NB4 (cell line): Measurements from ENCODE around the gene ALKBH3.

Source experiments
- MYC ChIP-seq: IDR thresholded peaks from 2 replicates; pipeline ENCODE4 v1.6.1; 2011; ENCODE audit warnings: low read depth, low read length
- POLR2A ChIP-seq: IDR thresholded peaks from 2 replicates; pipeline ENCODE4 v1.6.1; 2011; ENCODE audit warnings: mild to moderate bottlenecking; ENCODE audit not compliant: insufficient read length; ENCODE audit errors: extremely low read depth
- TF ChIP-seq, protein P1 (sequence below): IDR thresholded peaks from one replicate; pipeline ENCODE4 v1.5.1; 2012; ENCODE audit warnings: low read depth, low read length
- TF ChIP-seq, protein P2 (sequence below): IDR thresholded peaks from 2 replicates; pipeline ENCODE4 v1.6.1; 2011; ENCODE audit warnings: low read depth, low read length

DNA sequence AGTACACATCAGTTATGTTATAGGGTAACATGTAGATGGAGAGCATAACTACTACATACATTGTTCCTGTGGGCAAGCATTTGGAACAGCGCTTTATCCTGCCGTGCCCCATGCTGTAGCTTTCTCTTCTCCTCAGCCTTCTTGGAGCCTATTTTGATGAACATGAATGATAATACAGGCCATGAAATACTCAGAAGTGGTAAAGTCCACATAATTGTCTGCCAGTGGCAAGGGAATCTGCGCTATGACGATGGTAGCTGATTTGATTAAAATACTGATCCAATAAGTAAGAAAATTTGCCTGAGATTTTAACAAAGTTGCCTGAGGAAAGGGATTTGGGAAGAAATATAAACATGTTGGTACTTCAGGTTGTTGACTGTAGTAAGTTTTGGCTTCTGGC, 23.3 kb downstream of the ALKBH3 start:
- TF ChIP-seq, protein P1, sequence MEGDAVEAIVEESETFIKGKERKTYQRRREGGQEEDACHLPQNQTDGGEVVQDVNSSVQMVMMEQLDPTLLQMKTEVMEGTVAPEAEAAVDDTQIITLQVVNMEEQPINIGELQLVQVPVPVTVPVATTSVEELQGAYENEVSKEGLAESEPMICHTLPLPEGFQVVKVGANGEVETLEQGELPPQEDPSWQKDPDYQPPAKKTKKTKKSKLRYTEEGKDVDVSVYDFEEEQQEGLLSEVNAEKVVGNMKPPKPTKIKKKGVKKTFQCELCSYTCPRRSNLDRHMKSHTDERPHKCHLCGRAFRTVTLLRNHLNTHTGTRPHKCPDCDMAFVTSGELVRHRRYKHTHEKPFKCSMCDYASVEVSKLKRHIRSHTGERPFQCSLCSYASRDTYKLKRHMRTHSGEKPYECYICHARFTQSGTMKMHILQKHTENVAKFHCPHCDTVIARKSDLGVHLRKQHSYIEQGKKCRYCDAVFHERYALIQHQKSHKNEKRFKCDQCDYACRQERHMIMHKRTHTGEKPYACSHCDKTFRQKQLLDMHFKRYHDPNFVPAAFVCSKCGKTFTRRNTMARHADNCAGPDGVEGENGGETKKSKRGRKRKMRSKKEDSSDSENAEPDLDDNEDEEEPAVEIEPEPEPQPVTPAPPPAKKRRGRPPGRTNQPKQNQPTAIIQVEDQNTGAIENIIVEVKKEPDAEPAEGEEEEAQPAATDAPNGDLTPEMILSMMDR = no peak
- TF ChIP-seq, protein P2, sequence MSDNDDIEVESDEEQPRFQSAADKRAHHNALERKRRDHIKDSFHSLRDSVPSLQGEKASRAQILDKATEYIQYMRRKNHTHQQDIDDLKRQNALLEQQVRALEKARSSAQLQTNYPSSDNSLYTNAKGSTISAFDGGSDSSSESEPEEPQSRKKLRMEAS = no peak
- no peak for TF ChIP-seq MYC
- no peak for TF ChIP-seq POLR2A
